Measurements from ENCODE around the gene C16orf74. TPM values are rescaled to one million over a fixed set of nuclear protein-coding genes. Genes with fewer than 3 reads are reported as not detected.

The C16orf74 gene
- total and polyA plus RNA-seq, 2 experiments from 2014 or later: 5.3 to 7.8 TPM

DNA sequence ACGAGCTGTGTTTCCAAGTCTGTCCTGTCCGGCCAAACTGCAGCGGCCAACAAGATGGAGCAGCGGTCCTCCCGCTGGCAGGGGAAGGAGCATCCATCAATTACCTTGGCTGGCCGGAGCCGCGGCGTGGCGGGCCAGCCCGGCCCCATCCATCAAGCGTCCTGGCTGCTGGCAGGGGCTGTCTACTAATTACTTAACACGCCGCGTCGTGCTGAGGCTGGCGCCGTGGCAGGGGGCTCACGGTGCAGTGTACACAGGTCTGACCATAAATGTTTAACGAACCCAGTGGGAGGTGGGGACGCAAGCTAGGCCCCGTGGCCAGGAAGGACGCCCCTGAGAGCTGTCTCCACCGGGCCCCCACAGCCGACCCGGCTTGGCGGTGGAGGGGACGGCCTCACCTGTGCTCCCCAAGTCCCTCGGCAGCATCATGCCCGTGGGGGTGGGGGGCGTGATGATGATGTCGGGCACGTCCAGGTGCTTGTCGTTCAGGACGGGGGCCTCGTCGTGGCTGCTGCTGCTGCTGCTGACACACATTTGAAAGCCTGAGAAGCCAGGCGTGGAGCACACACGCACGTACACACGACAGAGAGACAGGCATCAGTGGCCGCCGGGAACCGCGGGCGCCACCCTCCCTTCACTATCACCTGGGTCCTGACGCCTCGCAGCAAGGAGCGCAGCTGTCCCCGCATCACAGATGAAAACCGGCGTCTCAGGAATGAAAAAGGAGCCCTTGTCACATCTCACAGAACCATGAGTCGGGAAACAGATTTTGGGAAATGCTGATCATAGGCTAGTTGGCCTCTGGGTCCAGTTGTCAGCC is 40.9 kb downstream of the C16orf74 start:
- WGBS (ENCODE audit: low lambda C conversion rate, missing lambda C conversion rate): 93% methylated on average over 52 of the region's 53 CpGs
- Histone ChIP-seq H3K36me3 (replicated peaks; ENCODE audit: insufficient read depth, low read depth) (no peaks in the 10 kb centered on the region), H3K4me2 (no peak overlapping the region), H3K4me1 (ENCODE audit: insufficient read depth) (no peaks in the 10 kb centered on the region), H2AFZ (no peak overlapping the region), H3K79me2 (no peaks in the 10 kb centered on the region), H3K9me2 (replicated peaks; ENCODE audit: insufficient read depth) (no peaks in the 10 kb centered on the region), H3K27me3 (no peaks in the 10 kb centered on the region), H3K9me3 (ENCODE audit: low read depth) (no peaks in the 10 kb centered on the region), H4K20me1 (ENCODE audit: insufficient read depth, poor library complexity, severe bottlenecking) (no peaks in the 10 kb centered on the region), H3K4me3 (no peak overlapping the region), H3K27ac (no peak overlapping the region)
- no peak for TF ChIP-seq EZH2phosphoT487 (IDR thresholded peaks at IDR 0.05; ENCODE audit: low read depth, severe bottlenecking, unreplicated experiment)
- DNase-seq (ENCODE audit: low spot score): no peak

DNA sequence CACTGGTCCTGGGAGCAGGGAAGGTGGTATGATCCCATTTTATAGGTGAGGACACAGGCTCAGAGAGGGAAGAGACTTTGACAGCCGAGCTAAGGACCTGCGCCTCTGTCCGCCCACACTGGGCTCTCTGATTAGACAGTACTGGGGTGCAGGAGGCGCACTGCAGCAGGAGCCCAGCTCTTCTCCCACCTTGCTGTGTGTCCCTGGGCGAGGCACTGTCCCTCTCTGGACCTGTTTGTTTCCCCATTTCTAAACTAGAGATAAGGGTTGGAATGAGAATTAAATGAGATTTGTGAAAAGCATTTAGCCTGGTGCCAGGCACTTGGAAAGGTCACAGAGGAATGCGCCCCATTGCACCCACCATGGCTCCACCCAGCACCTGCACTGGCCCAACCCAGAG is 42.6 kb downstream of the C16orf74 start:
- H3K4me1 ChIP-seq (ENCODE audit: insufficient read depth): no peaks in the 10 kb centered on the region
- TF ChIP-seq EZH2 (IDR thresholded peaks at IDR 0.05; ENCODE audit: borderline replicate concordance) (no peak), EZH2phosphoT487 (IDR thresholded peaks at IDR 0.05; ENCODE audit: low read depth, severe bottlenecking, unreplicated experiment) (no peak)
- TF ChIP-seq, protein P1, sequence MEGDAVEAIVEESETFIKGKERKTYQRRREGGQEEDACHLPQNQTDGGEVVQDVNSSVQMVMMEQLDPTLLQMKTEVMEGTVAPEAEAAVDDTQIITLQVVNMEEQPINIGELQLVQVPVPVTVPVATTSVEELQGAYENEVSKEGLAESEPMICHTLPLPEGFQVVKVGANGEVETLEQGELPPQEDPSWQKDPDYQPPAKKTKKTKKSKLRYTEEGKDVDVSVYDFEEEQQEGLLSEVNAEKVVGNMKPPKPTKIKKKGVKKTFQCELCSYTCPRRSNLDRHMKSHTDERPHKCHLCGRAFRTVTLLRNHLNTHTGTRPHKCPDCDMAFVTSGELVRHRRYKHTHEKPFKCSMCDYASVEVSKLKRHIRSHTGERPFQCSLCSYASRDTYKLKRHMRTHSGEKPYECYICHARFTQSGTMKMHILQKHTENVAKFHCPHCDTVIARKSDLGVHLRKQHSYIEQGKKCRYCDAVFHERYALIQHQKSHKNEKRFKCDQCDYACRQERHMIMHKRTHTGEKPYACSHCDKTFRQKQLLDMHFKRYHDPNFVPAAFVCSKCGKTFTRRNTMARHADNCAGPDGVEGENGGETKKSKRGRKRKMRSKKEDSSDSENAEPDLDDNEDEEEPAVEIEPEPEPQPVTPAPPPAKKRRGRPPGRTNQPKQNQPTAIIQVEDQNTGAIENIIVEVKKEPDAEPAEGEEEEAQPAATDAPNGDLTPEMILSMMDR (IDR thresholded peaks at IDR 0.05; ENCODE audit: poor library complexity): no peak
- no peaks in the 10 kb centered on the region for H3K79me2 ChIP-seq
- no peaks in the 10 kb centered on the region for H4K20me1 ChIP-seq (ENCODE audit: insufficient read depth, poor library complexity, severe bottlenecking)
- no peaks in the 10 kb centered on the region for H3K36me3 ChIP-seq (replicated peaks; ENCODE audit: insufficient read depth, low read depth)
- no peak overlapping the region for H2AFZ ChIP-seq
- H3K4me3 ChIP-seq: no peak overlapping the region
- H3K4me2 ChIP-seq: no peak overlapping the region
- H3K27ac ChIP-seq: no peak overlapping the region
- H3K9me3 ChIP-seq (ENCODE audit: low read depth): no peaks in the 10 kb centered on the region
- H3K27me3 ChIP-seq: no peaks in the 10 kb centered on the region
- WGBS (ENCODE audit: low lambda C conversion rate, missing lambda C conversion rate): 96% methylated on average over 6 of the region's 6 CpGs
- H3K9me2 ChIP-seq (replicated peaks; ENCODE audit: insufficient read depth): no peaks in the 10 kb centered on the region
- DNase-seq (ENCODE audit: low spot score): no peak

DNA sequence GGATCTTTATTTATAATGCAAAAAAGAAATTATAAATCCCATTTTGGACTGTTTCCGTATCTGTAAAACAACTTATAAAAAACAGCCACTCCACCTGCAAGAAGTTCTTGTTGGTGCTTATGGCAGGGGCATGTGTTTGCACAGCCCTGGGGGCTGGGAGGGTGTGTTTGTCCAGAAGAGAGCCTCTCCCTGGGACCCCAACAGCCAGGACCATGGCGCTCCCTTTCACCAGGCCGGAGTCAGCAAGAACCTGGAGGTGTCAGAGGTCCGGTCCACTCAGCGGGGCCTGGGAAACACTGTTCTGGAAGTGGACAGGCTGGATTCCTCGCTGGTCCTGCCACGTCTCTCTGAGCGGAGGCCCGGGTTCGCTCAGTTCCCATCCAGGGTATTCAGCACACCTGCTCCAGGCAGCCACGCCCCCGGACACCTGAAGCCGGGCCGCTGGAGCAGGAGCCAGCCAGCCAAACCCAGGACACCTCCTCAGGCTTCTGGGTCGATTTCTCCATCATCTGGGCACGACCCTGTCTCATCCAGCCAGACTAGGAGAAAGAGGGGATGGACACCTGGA is 43.3 kb downstream of the C16orf74 start:
- no peaks in the 10 kb centered on the region for H3K79me2 ChIP-seq
- WGBS (ENCODE audit: low lambda C conversion rate, missing lambda C conversion rate): 73% methylated on average over 16 of the region's 16 CpGs

More for the DNA sequence above, 43.3 kb downstream of the C16orf74 start:
- no peak overlapping the region for H3K27ac ChIP-seq
- DNase-seq (ENCODE audit: low spot score): no peak
- H3K4me1 ChIP-seq (ENCODE audit: insufficient read depth): no peaks in the 10 kb centered on the region
- no peak overlapping the region for H3K4me2 ChIP-seq
- no peaks in the 10 kb centered on the region for H3K9me3 ChIP-seq (ENCODE audit: low read depth)
- H4K20me1 ChIP-seq (ENCODE audit: insufficient read depth, poor library complexity, severe bottlenecking): no peaks in the 10 kb centered on the region
- H3K36me3 ChIP-seq (replicated peaks; ENCODE audit: insufficient read depth, low read depth): no peaks in the 10 kb centered on the region
- H3K4me3 ChIP-seq: no peak overlapping the region
- H2AFZ ChIP-seq: no peak overlapping the region
- TF ChIP-seq, protein P1 (IDR thresholded peaks at IDR 0.05; ENCODE audit: poor library complexity): no peak
- TF ChIP-seq EZH2phosphoT487 (IDR thresholded peaks at IDR 0.05; ENCODE audit: low read depth, severe bottlenecking, unreplicated experiment) (no peak), EZH2 (IDR thresholded peaks at IDR 0.05; ENCODE audit: borderline replicate concordance) (no peak)
- H3K9me2 ChIP-seq (replicated peaks; ENCODE audit: insufficient read depth): no peaks in the 10 kb centered on the region
- H3K27me3 ChIP-seq: no peaks in the 10 kb centered on the region
